GM18951 (cell line): ENCODE results near the gene CCDC88A.
"Not testable (repeated sequence)": the region's sequence is repeated elsewhere in the genome, so short reads cannot be mapped to it uniquely, and the experiment has no call there.

Experiments used
- POLR2A ChIP-seq: IDR thresholded peaks from 4 replicates; pipeline ENCODE4 v1.6.1; 2011; ENCODE audit warnings: mild to moderate bottlenecking; ENCODE audit not compliant: insufficient read length, insufficient read depth; ENCODE audit errors: extremely low read depth
- in situ Hi-C: fragments of 300-500 bp; cut with MboI; formaldehyde crosslinking; loops from one replicate; pipeline ENCODE4 v1.12.0; 2022; ENCODE audit warnings: low sequenced_read_pairs, mixed read lengths, inconsistent platforms; ENCODE audit not compliant: unreplicated experiment

The CCDC88A gene

DNA sequence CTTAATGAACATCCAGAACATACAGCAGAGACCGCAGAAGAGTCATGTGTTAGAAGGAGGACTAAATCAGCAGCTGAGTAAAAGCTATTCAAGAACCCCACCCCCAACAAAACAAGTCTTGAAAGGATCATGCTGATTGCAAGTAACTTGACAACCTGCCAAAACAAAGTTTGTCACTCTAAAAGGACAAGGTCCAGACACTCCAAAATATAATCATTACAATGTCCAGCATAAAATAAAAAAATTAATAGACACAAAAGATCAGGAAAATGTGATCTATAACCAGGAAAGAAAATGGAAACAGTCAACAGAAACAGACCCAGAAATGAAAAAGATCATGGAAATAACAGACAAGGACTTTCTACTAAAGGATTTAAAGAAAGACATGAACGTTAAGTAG, 28.5 kb downstream of the CCDC88A start:
- TF ChIP-seq POLR2A = no peak
- in situ Hi-C loops = no loop called here

DNA sequence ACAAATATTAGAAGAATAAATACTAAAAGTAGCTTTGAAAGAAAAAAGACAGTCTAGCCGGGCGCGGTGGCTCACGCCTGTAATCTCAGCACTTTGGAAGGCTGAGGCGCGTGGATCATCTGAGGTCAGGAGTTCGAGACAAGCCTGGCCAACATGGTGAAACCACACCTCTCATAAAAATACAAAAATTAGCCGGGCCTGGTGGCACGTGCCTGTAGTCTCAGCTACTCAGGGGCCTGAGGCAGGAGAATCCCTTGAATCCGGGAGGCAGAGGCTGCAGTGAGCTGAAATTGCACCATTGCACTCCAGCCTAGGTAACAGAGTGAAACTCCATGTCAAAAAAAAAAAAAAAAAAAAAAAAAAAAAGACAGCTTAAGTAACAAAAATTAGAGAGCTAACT, 34.1 kb downstream of the CCDC88A start:
- in situ Hi-C loops = not testable (repeated sequence)

DNA sequence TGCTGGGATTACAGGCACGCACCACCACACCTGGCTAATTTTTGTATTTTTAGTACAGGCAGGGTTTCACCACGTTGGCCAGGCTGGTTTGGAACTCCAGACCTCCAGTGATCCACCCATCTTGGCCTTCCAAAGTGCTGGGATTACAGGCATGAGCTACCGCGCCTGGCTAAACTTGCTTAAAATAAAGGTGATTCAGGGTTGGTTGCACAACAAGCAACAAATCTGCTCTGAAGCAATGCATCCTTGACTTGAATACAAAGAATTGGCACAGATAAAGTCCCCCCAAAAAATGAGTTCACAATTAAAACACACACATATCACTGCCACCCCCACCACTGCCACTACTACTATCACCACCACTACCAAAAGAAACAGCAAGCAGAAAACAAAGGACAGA, 34.9 kb downstream of the CCDC88A start:
- TF ChIP-seq POLR2A = no peak
- in situ Hi-C loops = no loop called here

DNA sequence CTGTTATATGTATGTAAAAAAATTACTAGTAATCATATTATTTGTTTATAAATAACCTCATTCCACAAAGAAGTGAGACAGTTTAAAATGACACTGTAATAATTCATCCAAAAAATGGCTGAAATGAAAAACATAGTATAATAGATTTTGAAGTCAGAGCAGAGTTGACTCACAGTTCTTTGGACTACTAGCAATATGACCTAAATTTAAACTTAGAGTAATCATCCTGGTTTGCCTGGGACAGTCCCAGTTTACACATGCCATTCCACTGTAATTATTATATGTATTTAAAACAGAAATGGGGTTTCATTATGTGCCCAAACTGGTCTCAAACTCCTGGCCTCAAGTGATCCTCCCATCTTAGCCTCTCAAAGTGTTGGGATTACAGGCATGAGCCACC, 48.3 kb downstream of the CCDC88A start:
- in situ Hi-C loops = no loop called here
- no peak for TF ChIP-seq POLR2A

DNA sequence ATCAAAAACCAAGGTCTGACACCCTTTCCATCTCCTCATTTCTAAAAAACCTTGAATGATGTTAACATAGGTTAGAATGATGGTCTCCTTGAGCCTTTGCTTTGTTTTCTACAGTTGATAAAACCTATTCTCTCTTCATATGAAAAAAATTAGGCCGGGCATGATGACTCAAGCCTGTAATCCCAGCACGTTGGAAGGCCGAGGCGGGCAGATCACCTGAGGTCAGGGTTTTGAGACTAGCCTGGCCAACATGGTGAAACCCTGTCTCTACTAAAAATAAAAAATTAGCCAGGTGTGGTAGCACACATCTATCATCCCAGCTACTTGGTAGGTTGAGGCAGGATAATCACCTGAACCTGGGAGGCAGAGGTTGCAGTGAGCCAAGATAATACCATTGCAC, 49.4 kb downstream of the CCDC88A start:
- in situ Hi-C loops = no loop called here
- TF ChIP-seq POLR2A = no peak

DNA sequence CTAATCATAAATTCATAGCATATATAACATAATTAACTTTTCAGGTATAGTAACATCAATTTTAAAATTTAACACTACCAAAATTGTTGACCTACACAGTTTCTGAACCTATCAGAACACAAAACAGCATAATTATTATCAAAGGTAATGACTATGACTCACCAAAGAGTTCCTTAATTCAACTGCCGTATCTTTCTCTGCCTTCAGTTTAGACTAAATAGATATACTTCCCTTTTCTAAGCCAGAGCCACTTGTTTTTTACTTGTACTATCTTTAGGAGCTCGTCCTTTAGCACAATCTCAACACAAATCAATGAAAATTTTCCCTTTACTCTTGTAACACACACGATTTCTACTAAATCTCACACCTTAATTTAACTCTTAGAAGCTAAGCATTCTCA, 54.4 kb downstream of the CCDC88A start:
- in situ Hi-C loops = no loop called here
- no peak for TF ChIP-seq POLR2A

GRCh38 chr2:55364189-55365055, 55.2 kb downstream of the CCDC88A start:
- in situ Hi-C loops = no loop called here
- TF ChIP-seq POLR2A = no peak

DNA sequence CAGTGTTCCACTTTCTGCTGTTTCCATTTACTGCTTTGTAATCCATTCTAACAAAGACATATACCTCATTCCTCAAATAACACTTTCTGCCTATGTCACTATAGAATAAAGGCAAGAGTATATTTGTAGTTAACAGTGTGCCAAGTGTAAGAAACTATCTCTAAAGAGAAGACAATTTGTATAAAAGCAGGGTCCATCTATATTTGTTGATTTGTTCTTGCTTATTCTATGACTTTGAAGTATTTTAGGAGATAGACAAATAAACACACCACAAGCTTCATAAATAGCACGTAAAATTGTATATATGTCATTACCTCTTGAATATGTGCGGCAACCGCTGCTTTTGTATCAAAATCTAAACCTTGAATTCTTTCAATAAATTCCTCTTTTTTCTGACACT, 56.0 kb downstream of the CCDC88A start:
- in situ Hi-C loops = no loop called here
- TF ChIP-seq POLR2A = no peak

GRCh38 chr2:55361465-55362189, 58.0 kb downstream of the CCDC88A start:
- in situ Hi-C loops = no loop called here

GRCh38 chr2:55358451-55358850, 61.2 kb downstream of the CCDC88A start:
- TF ChIP-seq POLR2A = no peak
- in situ Hi-C loops = no loop called here

More at GRCh38 chr2:55361465-55362189, 58.0 kb downstream of the CCDC88A start:
- TF ChIP-seq POLR2A = no peak

GRCh38 chr2:55357927-55358326, 61.7 kb downstream of the CCDC88A start:
- in situ Hi-C loops = no loop called here

DNA sequence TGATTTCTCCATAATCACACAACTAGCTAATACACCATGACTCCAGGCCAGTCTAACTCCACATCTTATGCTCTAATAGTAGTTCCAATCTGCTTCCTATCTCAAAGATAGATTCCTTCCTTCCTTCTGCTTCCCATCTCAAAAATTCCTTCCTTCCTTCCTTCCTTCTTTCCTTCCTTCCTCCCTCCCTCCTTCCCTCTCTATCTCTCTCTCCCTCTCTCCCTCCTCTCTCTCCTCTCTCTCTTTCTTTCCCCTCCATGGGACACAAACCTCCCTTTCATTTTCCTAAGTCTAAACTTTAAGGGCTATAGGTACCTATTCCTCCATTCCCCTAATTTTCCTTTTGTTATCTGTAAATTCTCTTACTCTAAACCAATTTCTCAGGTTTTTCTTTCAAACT, 62.5 kb downstream of the CCDC88A start:
- in situ Hi-C loops = no loop called here

More at GRCh38 chr2:55357927-55358326, 61.7 kb downstream of the CCDC88A start:
- TF ChIP-seq POLR2A = no peak

GRCh38 chr2:55356136-55356535, 63.5 kb downstream of the CCDC88A start:
- in situ Hi-C loops = not testable (repeated sequence)

More for the DNA sequence above, 62.5 kb downstream of the CCDC88A start:
- TF ChIP-seq POLR2A = no peak

- in situ Hi-C loops = no loop called here
Measured at GRCh38 chr2:55355451-55355850, 64.2 kb downstream of the CCDC88A start.

More at GRCh38 chr2:55355451-55355850, 64.2 kb downstream of the CCDC88A start:
- no peak for TF ChIP-seq POLR2A
